Rectal smooth muscle tissue (tissue), 1 donor: Measurements from ENCODE around the gene POP4.

Experiments used
- H3K27ac ChIP-seq: one replicate; pipeline ENCODE4 v1.7.0; 2013; ENCODE audit warnings: low read depth, low read length, inconsistent platforms
- H3K27me3 ChIP-seq: one replicate; pipeline ENCODE4 v1.7.0; 2013; ENCODE audit warnings: low read length; ENCODE audit not compliant: control insufficient read depth, insufficient read depth
- H3K36me3 ChIP-seq: one replicate; pipeline ENCODE4 v1.7.0; 2013; ENCODE audit warnings: low read length; ENCODE audit not compliant: control insufficient read depth, insufficient read depth
- H3K4me1 ChIP-seq: one replicate; pipeline ENCODE4 v1.7.0; 2013; ENCODE audit warnings: low read length; ENCODE audit not compliant: control insufficient read depth, insufficient read depth
- H3K4me3 ChIP-seq: one replicate; pipeline ENCODE4 v1.7.0; 2013; ENCODE audit warnings: low read length
- H3K9ac ChIP-seq: one replicate; pipeline ENCODE4 v1.7.0; 2013; ENCODE audit warnings: low read length

The POP4 gene

DNA sequence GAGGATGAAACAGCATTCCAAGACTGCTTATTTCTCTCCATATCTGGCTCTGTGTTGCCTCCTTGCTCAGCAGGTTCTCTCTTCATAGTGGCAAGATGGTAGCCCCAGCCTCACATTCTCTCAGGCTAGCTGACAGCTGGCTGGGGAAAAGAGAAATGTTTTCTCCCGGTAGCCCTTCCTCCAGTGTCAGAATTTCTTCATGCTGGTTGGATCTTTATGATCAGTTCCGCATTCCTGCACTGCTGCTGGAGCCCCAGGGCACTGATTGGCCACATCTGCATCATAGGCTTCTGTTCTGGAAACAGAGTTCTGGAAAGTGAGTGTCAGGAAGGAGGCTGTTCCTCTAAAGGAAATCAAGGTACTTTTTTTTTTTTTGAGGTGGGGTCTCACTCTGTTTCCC lies 24.6 kb downstream of the POP4 start:
- H3K27me3 ChIP-seq = no peaks in the 10 kb centered on the region
- H3K4me1 ChIP-seq = no peaks in the 10 kb centered on the region
- no peaks in the 10 kb centered on the region for H3K36me3 ChIP-seq
- no peak overlapping the region for H3K9ac ChIP-seq
- no peak overlapping the region for H3K27ac ChIP-seq
- no peak overlapping the region for H3K4me3 ChIP-seq

DNA sequence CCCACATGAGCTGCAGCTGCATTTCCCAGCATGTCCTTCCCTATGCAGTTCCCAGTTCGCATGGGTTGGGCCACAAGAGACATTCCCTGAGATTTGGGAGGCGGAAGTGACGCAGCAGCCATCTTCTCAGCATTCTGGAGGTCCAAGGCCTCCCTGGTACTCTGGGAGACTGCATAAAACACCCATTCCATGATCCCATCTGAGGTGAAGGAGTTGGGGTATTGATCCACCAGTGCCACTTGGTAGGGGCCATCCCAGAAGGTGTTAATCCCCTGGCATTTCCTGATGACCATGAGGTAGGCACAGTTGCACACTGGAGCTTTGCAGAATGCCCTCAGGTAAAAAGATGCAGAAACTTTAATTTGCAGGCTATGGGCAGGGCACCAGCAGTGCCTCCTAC lies 25.4 kb downstream of the POP4 start:
- no peak overlapping the region for H3K9ac ChIP-seq
- no peak overlapping the region for H3K4me3 ChIP-seq
- no peaks in the 10 kb centered on the region for H3K36me3 ChIP-seq
- no peaks in the 10 kb centered on the region for H3K4me1 ChIP-seq
- H3K27ac ChIP-seq = no peak overlapping the region
- no peaks in the 10 kb centered on the region for H3K27me3 ChIP-seq

- Histone ChIP-seq H3K27me3 (no peaks in the 10 kb centered on the region), H3K27ac (no peak overlapping the region), H3K9ac (no peak overlapping the region)
Observed at GRCh38 chr19:29634002-29634401, 27.9 kb downstream of the POP4 start.

GRCh38 chr19:29634423-29635130 lies 28.5 kb downstream of the POP4 start:
- H3K27ac ChIP-seq = no peak overlapping the region
- no peaks in the 10 kb centered on the region for H3K4me1 ChIP-seq
- no peak overlapping the region for H3K4me3 ChIP-seq
- no peaks in the 10 kb centered on the region for H3K27me3 ChIP-seq
- H3K36me3 ChIP-seq = no peaks in the 10 kb centered on the region
- no peak overlapping the region for H3K9ac ChIP-seq

More at GRCh38 chr19:29634002-29634401, 27.9 kb downstream of the POP4 start:
- no peaks in the 10 kb centered on the region for H3K4me1 ChIP-seq
- H3K4me3 ChIP-seq = no peak overlapping the region
- no peaks in the 10 kb centered on the region for H3K36me3 ChIP-seq

- Histone ChIP-seq H3K4me1 (no peaks in the 10 kb centered on the region), H3K36me3 (no peaks in the 10 kb centered on the region), H3K27me3 (no peaks in the 10 kb centered on the region)
Observed at GRCh38 chr19:29635963-29636362, 29.9 kb downstream of the POP4 start.

DNA sequence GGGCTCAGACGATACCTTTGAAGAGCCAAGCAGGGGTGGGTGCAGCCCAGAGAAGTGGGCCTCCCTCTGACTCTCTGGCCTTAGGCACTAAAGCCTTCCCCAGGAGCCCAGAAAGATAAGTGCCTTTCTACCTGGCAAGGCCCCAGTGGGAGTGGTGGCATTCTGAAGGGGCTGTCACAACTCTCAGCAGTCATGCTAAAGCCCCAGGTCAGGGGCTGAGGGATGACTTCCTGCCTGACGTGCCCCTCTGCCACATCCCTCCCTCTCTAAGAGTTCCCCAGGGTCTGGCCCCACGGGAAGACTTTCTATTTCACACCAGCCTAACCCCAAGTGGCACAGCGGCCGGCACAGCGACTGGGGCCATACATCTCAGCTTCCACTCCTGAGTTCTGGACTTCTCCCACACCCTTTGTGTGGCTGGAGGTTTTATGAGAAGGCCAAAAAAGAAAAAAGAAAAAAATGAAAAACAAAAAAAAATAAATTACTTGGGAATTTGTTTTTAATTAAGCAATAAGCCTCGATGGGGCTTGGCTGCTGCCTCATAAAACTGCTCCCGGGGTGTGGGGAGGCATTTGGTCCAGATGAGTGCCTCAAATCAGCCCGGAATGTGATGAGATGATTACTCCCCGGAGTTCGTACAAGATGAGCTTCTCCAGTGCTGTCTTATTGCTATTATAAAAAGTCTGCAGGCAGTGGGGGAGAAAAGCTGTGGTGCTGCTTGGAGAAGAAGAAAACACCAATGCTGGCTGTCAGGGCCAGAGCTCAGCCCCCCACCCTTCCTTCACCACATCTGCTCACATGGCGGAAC lies 30.7 kb downstream of the POP4 start:
- Histone ChIP-seq H3K4me1 (no peaks in the 10 kb centered on the region), H3K9ac (no peak overlapping the region), H3K4me3 (no peak overlapping the region), H3K27me3 (no peaks in the 10 kb centered on the region), H3K27ac (no peak overlapping the region), H3K36me3 (no peaks in the 10 kb centered on the region)

More at GRCh38 chr19:29635963-29636362, 29.9 kb downstream of the POP4 start:
- Histone ChIP-seq H3K9ac (no peak overlapping the region), H3K27ac (no peak overlapping the region), H3K4me3 (no peak overlapping the region)

DNA sequence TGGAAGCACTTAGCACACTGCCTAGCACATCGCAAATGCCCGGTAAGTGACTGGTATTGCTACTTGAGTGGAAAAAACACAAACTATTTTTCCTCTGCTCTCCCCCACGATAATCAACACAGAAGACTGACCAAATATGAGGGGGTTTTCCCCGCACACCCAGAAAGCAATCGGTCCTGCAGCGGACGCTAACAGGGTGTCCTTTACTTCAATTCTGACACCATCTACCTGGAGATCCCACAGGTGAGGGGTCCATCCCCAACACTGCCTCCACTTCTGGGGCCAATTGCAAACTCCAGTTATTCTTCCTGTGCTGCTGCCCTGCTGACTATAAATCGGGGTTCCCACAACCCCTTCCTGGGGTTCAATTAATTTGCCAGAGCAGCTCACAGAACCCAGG lies 33.0 kb downstream of the POP4 start:
- no peak overlapping the region for H3K4me3 ChIP-seq
- H3K9ac ChIP-seq = no peak overlapping the region
- no peak overlapping the region for H3K27ac ChIP-seq
- H3K4me1 ChIP-seq = no peaks in the 10 kb centered on the region
- H3K36me3 ChIP-seq = no peaks in the 10 kb centered on the region
- no peaks in the 10 kb centered on the region for H3K27me3 ChIP-seq

DNA sequence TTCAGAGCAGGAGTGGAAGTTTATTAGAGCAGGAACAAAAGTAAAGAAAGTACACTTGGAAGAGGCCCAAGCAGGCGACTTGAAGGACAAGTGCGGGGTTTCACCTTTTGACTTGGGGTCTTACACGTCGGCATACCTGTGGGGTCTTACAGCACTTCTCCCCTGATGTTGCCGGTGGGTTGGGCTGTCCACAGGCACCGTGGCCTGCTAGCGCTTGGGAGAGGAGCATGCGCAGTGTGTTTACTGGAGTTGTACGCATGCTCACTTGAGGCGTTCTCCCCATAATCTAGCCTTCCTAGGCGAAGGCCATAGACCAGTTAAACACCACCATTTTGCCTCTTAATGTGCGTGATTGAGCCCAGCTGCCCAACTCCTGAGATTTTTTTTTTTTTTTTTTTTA lies 34.1 kb downstream of the POP4 start:
- H3K36me3 ChIP-seq = no peaks in the 10 kb centered on the region
- H3K4me1 ChIP-seq = no peaks in the 10 kb centered on the region
- no peak overlapping the region for H3K4me3 ChIP-seq
- H3K27ac ChIP-seq = no peak overlapping the region
- no peak overlapping the region for H3K9ac ChIP-seq
- no peaks in the 10 kb centered on the region for H3K27me3 ChIP-seq

DNA sequence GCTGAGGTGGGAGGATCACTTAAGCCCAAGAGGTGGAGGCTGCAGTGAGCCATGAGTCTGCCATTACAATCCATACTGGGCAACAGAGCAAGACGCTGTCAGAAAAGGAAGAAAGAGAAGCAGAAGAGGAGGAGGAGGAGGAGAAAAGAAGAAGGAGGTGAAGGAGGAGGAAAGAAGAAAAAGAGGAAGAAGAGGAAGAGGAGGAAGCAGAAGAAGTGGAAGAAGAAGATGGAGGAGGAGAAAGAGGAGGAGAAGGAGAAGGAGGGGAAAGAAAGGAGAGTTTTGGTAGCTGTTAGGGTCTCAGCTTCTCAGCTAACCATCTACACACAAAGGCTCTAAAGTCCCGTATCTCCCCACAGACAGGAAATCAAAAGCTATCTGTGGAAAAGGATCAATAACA lies 35.5 kb downstream of the POP4 start:
- H3K27ac ChIP-seq = no peak overlapping the region
- no peaks in the 10 kb centered on the region for H3K4me1 ChIP-seq
- no peak overlapping the region for H3K4me3 ChIP-seq
- no peaks in the 10 kb centered on the region for H3K36me3 ChIP-seq
- H3K9ac ChIP-seq = no peak overlapping the region
- no peaks in the 10 kb centered on the region for H3K27me3 ChIP-seq

DNA sequence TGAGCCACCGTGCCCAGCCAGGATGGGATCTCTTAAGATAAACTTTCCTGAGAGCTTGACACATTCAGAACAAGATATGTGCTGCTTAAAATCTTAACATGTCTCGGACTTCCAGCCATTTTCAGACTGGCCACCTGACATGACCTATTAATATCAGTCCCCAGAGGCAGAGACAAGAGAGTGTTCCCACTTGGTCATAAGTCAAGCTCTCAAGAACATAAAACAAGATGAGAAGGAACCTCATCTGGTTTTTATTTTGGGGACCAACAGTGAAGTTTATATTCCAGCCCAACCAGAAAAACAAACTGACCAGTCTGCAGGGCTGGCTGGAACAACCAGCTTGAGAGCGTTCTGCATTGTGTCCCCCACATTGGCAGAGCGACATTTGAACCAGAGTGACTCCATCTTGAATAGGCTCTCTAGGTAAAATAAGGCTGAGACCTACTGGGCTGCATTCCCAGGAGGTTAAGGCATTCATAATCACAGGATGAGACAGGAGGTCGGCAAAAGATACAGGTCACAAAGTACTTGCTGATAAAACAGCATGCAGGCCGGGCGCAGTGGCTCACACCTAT lies 37.4 kb downstream of the POP4 start:
- Histone ChIP-seq H3K9ac (no peak overlapping the region), H3K36me3 (no peaks in the 10 kb centered on the region), H3K27me3 (no peaks in the 10 kb centered on the region), H3K4me3 (no peak overlapping the region), H3K4me1 (no peaks in the 10 kb centered on the region), H3K27ac (no peak overlapping the region)

DNA sequence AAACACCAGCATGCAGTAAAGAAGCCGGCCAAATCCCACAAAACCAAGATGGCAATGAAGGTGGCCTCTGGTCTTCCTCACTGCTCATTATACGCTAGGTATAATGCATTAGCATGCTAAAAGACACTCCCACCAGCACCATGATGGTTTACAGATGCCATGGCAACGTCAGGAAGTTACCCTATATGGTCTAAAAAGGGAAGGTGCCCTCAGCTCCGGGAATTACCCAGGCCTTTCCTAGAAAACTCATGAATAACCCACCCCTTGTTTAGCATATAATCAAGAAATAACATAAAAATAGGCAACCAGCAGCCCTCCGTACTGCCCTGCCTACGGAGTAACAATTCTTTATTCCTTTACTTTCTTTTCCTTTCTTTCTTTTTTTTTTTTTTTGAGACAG lies 38.1 kb downstream of the POP4 start:
- H3K4me1 ChIP-seq = no peaks in the 10 kb centered on the region
- no peak overlapping the region for H3K4me3 ChIP-seq
- H3K27ac ChIP-seq = no peak overlapping the region
- H3K27me3 ChIP-seq = no peaks in the 10 kb centered on the region
- no peak overlapping the region for H3K9ac ChIP-seq
- H3K36me3 ChIP-seq = no peaks in the 10 kb centered on the region

- H3K27me3 ChIP-seq = no peaks in the 10 kb centered on the region
- H3K4me1 ChIP-seq = no peaks in the 10 kb centered on the region
- H3K27ac ChIP-seq = no peak overlapping the region
- no peak overlapping the region for H3K4me3 ChIP-seq
- no peak overlapping the region for H3K9ac ChIP-seq
- H3K36me3 ChIP-seq = no peaks in the 10 kb centered on the region
Observed at GRCh38 chr19:29645491-29645867, 39.4 kb downstream of the POP4 start.
